ENCODE results near the gene KCNH5.

The KCNH5 gene, protein sequence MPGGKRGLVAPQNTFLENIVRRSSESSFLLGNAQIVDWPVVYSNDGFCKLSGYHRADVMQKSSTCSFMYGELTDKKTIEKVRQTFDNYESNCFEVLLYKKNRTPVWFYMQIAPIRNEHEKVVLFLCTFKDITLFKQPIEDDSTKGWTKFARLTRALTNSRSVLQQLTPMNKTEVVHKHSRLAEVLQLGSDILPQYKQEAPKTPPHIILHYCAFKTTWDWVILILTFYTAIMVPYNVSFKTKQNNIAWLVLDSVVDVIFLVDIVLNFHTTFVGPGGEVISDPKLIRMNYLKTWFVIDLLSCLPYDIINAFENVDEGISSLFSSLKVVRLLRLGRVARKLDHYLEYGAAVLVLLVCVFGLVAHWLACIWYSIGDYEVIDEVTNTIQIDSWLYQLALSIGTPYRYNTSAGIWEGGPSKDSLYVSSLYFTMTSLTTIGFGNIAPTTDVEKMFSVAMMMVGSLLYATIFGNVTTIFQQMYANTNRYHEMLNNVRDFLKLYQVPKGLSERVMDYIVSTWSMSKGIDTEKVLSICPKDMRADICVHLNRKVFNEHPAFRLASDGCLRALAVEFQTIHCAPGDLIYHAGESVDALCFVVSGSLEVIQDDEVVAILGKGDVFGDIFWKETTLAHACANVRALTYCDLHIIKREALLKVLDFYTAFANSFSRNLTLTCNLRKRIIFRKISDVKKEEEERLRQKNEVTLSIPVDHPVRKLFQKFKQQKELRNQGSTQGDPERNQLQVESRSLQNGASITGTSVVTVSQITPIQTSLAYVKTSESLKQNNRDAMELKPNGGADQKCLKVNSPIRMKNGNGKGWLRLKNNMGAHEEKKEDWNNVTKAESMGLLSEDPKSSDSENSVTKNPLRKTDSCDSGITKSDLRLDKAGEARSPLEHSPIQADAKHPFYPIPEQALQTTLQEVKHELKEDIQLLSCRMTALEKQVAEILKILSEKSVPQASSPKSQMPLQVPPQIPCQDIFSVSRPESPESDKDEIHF
- 0 reads per million in 4 donors for total RNA-seq

DNA sequence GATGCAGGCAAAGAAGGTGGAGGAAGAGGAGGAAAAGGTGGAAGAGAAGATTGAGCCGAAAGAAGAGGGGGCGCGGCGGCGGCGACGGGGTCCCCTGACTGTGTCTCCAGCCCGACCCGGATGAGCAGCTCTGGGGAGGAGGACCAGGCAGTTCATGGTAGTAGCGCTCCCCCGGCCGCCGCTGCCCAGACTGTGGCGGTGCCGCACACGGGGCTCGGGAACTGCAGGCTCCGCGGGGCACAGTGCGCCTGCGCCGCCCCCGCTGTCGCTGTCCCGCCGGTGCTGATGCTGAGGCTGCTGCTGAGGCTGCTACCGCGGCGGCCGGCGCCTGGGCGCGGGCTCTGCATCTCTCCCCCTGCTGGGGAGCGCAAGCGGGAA, at the start of gene KCNH5:
Gene KCNH5 (minus strand): TSS at position 225 of the 378 bp plus-strand sequence. CDS start 272 bp downstream, outside the sequence.
- peak in 1 of 5 donors; percentile 3 for DNase-seq

DNA sequence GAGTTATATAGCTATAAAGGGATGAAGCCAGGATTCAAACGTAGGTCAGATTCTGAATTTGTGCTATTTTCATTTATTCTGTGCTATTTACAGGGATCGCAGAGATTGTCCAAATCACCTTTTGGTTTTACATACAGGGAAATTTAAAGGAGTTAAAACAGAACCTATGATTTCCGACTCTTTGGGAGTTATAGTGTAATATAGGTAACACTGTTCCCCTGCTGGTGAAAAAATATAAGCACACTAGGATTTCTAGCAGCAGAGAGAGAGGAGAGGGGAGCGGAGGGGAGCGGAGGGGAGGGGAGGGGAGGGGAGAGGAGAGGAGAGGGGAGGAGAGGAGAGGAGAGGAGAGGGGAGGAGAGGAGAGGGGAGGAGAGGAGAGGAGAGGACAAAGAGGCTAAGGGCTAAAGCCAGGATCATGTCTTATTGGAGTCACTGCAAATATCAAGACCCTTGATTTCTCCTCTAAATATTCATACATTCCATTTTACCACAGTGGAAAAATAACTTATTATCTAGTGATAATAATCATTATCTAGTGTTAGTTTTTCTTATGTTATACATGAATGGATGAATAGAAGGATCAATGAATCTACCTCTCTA, 46.2 kb upstream of the KCNH5 start:
- DNase-seq = no peak

DNA sequence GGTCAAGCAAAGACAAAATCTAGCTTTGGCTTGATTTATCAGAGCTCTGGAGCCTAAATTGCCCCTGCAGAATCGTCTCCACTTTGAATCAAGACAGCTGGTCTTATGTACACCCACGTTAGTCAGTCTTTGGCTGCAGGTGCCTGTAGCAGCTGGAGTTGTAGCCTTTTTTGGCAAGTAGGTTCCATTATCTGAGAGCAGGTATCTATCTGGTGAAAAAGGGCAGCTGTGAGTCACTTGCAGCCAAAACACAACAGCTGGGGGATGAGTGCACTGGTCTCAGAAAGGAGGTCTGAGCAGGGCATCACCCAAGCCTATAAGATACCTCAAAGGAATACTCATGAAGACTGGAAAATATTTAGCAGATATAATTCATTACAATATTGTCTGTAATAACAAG, 43.6 kb upstream of the KCNH5 start:
- no peak for DNase-seq

DNA sequence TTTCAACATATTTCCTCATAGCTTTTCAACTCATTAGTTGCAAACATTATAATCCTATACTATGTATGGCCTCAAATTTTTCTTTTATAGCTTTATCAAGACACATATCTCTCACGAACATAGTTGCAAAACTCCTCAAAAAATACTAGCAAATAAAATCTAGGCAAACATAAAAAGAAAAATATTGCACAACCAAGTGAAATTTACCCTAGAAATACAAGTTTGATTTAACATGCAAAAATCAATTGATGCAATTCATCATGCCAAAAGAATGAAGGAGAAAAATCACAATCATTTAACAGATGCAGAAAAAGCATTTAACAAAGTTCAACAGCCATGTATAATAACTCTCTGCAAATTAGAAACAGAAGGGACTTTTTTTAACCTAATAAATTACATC, 33.3 kb upstream of the KCNH5 start:
- DNase-seq = no peak

DNA sequence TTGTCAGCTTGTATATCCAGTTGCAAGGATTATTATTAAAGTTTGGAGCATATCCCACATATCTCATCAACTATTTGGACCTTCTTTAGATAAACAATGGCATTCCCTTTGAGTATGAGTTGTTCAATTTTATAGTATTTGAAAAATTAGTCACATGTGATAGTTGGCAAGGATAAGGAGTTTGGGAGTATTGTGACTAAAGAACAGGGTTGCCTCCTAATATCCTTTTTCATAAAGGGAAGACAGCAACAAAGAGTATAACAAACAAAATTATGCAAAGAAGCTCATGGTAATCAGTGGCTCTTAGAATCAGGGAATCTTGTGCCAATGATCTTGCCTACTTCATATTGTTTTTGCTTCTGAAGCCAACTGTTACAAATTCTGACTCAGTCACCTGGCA, 31.2 kb upstream of the KCNH5 start:
- DNase-seq = no peak

DNA sequence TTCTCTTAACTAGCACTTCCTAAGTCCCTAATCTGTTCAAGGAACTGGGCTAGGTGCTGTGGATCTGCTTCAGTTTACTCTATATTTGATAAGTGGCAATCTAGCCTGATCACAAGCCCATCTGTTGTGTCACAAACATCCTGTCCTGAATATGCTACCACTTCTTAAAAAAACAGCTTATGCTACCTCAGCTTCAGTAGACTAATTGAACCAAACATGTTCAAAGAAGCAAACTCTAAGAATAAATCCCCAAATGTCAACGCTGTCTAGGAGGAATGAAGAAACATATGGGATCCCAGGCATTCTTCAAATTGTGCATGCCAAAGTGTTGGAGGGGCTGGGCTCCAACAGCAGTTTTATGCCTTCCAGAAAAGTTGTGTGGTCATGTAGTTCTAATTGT, 10.4 kb upstream of the KCNH5 start:
- DNase-seq = no peak

DNA sequence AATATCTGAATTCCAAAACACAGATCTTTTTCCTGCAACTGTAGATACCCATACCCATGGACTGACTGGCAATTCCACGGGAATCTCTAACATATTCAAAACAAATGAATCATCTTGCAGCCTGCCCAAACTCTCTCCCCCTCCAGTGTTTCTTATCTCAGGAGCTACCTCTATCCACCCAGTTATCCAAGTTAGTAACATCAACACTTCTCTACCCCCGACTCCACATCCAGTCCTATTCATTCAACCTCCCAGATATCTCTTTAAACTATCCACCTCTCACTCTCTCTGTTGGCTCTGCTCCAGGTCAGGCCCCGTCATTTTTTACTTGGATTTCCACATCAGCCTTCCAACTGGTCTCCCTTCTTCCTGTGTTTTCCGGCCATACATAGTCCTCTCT, 6.7 kb upstream of the KCNH5 start:
- no peak for DNase-seq

DNA sequence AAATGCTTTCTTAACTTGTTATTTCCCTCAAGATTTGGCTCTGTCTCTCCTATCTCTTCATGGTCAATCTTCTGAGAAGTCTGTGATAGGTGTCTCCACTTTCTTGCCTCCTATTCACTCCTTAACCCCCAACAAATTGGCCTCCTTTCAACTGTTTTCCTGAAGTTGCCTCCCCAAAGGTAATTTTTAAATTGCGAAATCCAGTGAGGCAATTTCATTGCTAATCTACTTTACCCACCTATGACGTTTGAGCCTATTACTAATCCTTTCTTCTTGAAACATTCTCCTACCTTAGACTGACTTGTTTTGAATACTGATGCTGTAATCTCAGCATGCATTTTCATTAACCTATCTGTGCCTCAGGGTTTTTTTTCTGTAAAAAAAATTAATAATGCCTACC, 6.0 kb upstream of the KCNH5 start:
- no peak for DNase-seq

DNA sequence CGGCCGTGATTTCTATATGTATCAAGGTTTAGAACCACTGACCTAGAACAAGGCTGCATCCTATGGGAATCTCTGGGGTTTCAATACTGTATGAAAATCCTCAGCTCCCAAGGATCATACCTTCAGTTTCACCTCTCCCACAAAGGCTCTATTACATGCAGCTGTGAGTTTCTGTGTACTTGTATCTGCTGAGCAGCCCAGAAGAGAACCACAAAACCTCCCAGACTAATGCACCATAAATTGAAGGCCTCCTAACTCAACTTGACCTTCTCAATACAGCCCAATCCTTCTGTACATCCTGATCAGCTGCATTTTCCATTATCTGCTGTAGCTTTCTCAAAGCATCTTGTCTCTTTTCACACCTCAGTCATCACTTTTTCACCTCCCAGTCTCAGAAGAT, 5.4 kb upstream of the KCNH5 start:
- DNase-seq = no peak

DNA sequence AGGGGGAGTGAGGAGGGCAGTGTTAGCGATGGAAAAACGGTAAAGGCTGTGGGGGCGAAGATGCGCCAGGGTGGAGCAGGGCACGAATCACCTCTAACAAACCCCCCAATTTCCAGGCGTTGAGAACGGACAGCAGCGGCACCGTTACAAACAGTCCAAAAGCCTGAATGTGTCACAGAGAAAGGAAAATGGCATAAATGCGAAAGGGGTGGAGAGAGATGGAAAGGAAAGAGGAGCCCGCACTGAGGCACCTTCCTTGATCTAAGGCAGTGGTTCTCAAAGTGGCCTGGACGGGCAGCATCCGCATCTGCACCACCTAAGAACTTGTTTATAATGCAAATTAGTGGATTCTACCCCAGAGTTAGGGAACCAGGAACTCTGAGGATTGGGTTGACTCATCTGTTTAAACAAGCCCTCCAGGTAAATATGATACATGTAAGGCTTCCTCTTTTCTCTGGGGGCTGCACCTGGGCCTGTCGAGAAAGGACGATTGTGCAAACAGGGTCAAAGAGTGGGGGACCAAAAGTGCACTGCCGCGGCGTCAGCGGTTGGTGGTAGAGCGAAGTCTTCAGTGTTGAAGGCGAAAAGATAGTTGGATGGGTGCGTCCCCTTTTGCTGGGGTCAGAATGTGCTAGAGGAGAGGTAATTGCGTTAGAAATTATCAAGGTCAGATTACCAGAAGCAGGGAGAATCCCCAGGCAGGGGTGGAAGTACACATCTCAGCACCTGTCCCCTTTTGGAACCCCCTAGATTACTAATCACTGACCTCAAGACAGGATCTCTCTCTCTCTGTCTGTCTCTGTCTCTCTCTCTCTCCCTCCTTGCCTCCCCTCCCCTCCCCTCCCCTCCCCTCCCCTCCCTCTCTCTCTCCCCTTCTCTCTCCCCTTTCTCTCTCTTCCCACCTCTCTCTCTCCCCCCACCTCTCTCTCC, 1.3 kb upstream of the KCNH5 start:
- DNase-seq = no peak

DNA sequence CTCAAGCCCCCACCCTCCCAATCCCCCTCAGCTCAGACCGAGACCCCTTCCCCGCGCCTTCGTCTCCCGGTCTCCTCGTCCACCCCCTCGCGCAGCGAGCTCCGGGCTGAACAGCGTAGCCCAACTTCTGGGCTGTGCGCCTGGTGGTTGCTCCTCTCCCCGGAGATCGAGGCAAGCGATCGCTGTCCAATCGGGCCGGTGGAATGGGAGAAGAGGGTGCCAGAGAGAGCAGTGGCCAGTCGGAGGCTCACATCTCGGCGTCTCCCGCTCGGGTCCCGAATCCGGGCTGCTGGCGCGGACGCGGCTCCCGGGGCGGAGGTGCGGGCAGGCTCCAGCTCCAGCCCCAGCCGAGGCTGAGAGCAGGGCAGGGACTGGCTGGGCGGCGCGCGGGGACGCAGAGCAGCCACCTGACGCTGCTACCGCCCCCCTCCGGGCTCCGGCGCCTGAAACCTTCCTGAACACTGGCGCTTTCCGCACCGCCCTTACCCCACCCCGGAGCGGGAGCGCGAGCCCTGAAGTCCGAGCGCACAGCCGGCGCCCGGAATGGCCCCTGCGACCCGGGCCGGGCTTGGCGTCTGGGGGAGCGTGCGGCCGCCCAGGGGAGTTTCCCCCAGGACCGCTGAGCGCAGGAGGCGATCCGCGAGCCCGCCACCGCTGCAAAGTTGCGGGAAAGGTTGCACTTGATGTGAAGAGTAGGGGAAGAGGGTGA, 508 bp upstream of the KCNH5 start:
- no peak for DNase-seq

DNA sequence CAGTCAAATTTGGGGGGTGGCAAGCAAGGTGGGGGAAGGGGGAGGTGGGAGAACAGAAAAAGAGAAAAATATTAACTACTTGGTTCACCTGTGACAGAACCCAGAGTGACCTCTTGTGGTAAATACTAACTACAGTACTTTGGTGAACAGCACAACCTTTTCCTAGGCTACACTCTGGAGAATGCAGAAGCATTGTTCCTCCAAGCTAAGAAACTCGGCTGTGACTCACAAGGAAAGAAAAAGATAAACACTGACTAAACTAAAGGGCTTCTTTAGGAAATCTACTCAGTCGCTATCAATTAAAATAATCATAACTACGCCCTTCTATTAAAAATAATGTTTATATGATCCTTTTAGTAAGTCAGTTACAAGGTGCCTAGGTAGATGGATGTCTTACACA, 5.4 kb downstream of the KCNH5 start:
- DNase-seq = no peak

DNA sequence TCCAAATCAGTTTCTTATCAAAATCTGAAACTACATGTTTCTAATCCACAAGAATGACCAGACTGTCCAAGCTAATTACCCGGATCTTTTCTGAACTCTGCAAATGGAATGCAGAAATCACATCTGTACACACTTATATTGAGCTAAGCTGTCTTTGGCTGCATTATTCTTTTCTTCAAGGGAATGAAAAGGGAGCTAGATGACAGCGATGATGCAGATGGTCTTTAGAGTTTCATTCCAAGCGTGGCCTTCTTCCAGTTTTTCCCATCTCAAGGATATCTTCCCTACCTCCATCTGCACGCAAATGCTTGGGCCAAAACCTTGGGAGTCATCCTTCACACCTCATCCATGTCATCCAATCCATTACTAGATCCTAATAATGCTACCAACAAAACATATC, 12.6 kb downstream of the KCNH5 start:
- DNase-seq = no peak

DNA sequence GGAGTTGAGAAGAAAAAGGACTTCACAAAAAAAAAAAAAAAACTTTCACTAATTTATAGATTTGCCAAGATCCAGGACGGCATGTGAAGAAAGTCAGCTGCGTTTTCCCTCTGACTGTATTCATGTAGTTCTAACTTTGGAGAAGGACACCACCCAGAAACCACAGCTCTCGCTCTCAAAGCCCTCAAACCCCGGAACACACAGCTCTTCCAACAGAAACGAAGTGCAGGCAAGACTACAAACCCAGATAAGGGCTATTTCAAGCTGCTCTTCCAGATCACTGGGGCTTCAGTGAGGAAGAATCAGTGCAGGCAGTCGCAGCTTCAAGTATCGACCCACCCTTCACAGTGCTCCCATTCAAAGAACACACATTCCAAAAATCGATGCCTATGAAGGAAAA, 13.2 kb downstream of the KCNH5 start:
- no peak for DNase-seq

DNA sequence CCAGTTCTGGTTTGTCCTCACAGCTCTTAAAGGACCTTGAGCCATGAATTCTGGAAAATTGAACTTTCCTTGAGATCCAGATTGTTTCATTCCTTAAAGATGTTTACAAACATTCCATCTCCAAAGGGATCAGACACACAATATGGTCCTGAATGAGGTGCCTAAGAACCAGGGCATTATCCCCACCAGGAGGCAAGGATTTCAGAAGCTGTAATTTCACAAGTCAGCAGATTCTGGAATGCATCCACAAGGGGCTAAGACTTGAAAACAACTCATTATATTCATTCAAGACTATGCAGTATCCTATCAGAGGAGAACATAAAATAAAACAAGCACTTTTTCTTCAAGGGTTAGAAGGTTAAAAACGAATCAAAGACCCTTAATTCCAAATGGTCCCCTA, 15.1 kb downstream of the KCNH5 start:
- DNase-seq = no peak

DNA sequence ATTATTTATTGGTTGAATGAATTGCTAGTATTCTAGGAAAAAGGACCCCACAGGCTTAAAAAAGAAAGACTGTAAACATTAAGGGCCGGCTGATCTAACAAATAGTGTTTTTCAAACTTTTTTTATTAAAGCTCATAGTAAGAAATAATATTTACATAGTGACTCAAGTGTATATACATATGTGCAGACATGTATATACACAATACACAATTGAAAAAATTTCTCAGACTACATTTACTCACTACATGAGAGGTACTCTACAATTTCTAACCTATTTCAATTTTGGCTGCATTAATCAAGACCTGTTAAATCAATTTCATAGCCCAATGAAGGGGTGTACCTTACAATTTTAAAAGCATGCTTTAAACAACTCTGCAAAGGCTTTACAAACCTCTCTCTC, 17.5 kb downstream of the KCNH5 start:
- no peak for DNase-seq

DNA sequence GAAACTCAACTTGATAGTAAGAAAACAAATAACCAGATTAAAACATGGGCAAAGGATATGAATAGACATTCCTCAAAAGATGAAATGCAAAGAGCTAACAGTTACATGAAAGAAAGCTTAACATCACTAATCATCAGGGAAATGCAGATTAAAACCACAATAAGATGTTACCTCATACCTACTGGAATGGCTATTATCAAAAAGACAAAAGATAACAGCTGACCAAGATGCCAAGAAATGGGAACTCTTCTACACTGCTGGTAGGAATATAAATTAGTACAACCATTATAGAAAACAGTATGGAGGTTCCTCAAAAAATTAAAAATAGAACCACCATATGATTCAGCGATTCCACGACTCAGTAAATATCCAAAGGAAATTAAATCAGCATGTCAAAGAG, 18.8 kb downstream of the KCNH5 start:
- DNase-seq = no peak

DNA sequence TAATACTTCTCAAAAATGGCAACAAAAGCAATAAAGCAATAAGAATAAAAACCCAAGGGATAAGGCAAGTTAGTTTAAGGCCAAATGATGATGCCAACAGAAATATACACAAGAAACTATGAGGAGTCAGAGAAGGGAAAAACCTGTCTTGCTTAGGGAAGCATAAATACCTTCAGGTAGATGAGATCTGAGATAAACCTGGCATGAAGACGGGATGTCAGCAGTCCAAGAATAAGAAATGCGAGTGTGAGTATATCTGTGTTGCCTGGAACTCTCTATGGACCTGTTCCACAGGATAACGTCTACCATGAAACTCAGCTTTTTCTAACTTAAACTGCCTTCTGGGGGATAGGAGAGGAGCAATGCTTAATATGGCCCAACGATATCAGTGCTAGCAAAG, 30.6 kb downstream of the KCNH5 start:
- no peak for DNase-seq

DNA sequence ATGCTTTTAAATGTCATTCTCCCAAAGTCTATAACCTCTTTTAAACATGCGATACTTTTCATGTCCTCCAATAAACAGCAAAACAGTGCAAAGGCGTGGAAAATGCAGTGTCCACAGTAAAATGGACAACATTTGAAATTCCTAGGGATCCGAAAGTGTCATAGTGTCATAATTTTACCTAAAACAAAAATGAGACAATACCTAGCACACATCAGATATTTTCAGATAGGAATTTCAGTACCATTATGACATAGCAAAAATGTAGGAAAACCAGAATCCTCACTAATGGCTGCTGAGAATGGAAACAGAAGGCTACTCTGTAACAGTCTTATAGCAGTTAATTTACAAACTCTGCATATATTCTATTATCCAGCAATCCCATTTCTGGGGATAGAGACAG, 33.1 kb downstream of the KCNH5 start:
- DNase-seq = no peak

DNA sequence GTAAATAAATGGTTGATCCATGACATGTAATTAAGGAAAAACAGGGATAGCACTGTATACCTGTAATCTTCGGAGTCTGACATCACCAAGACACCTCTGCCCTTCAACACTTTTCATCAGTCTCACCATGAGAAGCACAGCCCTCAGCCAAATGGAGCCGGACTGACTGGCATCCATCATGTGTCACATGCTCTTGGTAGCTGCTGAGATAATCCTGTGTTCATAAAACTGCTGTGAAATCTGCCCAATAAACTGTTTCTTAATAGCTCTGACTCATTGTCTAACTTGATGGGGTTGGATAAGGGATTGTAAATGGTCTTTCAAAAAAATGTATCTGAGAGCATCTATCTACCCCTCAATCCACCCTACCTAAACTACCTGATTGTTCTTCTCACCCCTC, 33.6 kb downstream of the KCNH5 start:
- DNase-seq = no peak

DNA sequence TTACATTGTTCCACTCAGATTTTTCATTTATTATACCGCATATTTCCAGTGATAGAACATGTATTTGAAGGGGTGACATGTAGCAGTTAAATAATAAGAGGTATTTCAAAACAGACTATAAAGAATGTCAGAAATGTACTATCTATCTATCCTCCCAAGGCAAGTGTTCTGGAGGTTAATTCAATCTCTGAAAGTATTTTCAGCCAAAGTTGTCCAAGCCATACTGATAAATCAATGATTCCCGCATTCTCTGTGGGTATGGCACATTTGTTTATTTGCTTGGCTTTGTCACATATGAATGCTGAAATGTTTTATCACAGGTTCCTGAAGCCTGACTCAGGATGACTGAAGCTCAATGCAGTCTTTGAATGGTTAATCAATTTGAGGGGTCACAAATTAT, 35.8 kb downstream of the KCNH5 start:
- DNase-seq = no peak

DNA sequence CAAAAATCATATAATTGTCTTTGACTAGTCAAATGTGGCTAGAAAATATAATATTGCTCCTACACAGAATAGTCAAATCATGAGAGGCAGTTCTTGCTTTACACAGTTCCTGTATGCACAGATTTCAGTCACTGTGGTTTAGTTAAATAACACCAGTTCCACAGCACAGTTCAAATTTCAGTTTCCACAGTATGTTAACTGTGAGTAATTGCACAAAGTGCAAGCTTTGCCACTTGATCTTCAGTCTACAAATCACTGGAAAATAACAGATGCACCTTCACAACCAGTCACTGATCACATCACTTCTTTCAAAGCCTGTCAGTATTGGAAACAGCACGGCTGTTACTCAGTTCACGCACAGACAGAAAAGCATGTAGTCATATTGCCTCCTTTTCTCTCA, 38.7 kb downstream of the KCNH5 start:
- peak in 1 of 5 donors; percentile 4 for DNase-seq
